Activated CD8-positive, alpha-beta memory T cell treated with anti-CD3 and anti-CD28 coated beads for 4 hours (primary cell): ENCODE results near the gene KLK3.
"Not testable (repeated sequence)": the region's sequence is repeated elsewhere in the genome, so short reads cannot be mapped to it uniquely, and the experiment has no call there.

Experiments
- DNase-seq, 2 donors: peaks; one replicate each; pipeline ENCODE4 v3.0.0-alpha.2; 2020; ENCODE audit warnings: low read depth in 2 of 2

KLK3 gene

DNA sequence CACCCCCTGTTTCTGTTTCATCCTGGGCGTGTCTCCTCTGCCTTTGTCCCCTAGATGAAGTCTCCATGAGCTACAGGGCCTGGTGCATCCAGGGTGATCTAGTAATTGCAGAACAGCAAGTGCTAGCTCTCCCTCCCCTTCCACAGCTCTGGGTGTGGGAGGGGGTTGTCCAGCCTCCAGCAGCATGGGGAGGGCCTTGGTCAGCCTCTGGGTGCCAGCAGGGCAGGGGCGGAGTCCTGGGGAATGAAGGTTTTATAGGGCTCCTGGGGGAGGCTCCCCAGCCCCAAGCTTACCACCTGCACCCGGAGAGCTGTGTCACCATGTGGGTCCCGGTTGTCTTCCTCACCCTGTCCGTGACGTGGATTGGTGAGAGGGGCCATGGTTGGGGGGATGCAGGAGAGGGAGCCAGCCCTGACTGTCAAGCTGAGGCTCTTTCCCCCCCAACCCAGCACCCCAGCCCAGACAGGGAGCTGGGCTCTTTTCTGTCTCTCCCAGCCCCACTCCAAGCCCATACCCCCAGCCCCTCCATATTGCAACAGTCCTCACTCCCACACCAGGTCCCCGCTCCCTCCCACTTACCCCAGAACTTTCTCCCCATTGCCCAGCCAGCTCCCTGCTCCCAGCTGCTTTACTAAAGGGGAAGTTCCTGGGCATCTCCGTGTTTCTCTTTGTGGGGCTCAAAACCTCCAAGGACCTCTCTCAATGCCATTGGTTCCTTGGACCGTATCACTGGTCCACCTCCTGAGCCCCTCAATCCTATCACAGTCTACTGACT lies at the start of gene KLK3:
Gene KLK3, plus strand, starts transcription at position 280 of the 775 bp plus-strand sequence. Its CDS starts 41 bp downstream, at position 321.
- DNase-seq: no peak

DNA sequence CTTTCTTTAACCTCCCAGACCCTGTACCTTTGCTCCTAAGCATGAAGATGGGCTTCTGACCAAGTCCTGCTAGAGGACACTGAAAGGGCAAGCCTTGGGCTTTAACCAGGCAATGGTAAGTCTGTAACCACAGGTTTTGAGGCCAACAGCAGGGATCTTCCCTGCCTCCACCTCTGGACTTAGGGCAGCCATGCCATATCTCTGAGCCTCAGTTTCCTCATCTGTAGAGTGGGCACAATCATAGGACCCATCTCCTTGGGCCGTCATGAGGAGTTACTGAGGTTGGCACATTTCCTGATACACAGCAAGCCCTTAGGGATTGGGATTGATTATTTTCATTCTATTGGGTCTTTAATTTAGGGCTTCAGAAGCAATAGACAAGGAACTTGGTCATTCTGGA lies 45.9 kb upstream of the KLK3 start:
- DNase-seq: no peak

DNA sequence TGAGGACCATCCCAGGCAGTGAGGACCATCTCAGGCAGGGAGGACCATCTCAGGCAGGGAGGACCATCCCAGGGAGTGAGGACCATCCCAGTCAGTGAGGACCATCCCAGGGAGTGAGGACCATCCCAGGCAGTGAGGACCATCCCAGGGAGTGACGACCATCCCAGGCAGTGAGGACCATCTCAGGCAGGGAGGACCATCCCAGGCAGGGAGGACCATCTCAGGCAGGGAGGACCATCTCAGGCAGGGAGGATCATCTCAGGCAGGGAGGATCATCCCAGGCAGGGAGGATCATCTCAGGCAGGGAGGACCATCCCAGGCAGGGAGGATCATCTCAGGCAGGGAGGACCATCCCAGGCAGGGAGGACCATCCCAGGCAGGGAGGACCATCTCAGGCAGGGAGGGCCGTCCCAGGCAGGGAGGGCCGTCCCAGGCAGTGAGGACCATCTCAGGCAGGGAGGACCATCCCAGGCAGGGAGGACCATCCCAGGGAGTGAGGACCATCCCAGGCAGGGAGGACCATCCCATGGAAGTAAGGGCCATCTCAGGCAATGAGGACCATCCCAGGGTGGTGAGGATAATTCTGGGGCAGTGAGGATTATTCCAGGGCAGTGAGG lies 43.0 kb upstream of the KLK3 start:
- not testable (repeated sequence) for DNase-seq

DNA sequence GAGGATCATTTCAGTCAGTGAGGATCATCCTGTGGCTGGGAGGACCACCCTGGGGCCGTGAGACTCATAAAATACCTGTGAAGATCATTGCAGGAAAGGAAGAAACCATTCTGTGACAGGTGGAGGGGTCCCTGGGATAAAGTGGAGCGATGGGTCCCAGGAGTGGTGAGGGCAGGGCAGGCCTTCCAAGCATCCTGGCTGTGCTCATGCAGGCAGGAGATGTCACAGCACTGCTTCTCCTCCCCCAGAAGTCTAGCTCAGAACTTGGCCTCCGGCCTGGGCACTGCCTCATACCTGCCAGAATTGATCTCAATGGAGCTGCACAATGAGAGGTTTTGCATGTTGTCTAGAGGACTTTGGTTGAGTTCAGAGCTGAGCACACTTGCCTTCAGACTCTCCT lies 42.2 kb upstream of the KLK3 start:
- no peak for DNase-seq

DNA sequence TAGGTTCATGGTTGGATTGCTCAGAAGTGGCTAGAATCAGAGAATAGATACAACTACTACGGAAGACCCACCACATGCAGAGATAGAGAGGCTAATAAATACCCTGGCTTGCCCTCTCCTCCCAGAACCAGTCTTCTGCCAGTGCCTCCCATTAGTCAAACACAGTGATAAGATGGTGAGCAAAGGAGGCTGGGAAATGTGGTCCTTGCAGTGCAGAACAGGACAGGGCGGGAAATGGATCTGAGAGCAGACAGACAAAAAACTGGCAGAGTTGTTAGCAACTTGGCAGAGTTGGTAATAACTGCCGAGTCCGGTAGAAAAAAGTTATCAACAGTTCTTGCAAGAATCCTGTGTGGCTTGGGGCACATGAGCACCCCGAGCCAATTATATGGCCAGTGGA lies 39.8 kb upstream of the KLK3 start:
- no peak for DNase-seq

DNA sequence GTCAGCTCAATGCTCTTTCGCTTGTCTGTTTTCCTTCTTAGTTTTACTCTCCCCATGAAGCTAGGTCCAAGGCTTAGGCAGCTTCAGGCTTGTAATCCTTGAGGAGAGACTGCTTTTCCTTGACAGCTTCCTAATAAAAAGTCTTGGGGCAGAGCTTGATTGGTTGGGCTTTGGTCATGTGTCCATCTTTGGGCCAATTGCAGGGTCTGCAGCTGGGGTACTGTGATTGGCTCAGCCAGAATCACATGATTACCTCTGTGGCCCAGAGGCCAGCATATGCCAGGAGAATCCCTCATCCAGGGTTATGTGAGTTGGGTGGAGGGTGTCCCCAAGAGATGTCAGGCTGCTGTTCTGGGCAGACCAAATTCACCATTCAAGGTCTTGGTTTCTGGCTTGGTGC lies 39.3 kb upstream of the KLK3 start:
- no peak for DNase-seq

DNA sequence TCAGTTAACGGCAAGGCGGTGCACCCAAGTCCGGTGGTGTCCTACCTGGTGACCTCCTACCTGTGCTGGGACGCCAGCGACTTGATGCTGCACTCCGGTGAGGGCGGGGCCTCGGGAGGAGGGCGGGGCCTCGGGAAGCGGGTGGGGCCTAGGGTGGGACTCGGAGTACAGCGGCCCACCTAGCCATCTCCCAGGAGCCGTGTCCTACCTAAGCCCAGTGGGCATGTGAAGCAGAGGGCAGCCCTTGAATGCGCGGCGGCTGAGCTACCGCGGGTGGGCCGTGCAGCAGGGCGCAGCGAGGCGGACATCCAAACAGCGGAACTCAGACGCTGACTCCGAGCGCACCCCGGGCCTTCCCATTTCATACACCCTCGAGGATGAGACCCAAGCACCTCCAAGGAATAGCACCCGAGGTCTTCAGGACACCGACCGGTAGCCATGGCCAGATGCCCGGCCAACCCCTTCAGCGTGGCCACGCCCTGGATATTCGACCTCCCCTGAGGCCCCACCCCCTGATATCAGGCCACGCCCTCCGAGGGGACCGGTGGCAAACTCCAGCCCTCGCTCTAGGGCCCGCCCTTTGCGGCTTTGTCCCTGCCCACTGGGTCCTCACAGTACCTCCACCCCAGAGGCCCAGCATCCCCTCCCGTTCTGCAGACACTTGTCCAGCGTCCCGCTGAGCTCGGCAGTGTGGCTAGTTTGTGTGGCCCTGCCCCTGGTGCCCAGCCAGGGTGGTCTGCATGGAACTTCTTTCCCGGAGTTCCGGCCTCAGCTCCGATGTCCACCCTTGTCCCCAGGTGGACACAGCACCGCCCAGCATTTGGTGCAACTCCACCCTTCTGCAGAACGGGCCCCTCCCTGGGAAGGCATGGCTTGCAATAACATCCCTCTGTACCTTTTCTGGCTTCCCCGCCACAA lies 36.5 kb upstream of the KLK3 start:
- DNase-seq: no peak

DNA sequence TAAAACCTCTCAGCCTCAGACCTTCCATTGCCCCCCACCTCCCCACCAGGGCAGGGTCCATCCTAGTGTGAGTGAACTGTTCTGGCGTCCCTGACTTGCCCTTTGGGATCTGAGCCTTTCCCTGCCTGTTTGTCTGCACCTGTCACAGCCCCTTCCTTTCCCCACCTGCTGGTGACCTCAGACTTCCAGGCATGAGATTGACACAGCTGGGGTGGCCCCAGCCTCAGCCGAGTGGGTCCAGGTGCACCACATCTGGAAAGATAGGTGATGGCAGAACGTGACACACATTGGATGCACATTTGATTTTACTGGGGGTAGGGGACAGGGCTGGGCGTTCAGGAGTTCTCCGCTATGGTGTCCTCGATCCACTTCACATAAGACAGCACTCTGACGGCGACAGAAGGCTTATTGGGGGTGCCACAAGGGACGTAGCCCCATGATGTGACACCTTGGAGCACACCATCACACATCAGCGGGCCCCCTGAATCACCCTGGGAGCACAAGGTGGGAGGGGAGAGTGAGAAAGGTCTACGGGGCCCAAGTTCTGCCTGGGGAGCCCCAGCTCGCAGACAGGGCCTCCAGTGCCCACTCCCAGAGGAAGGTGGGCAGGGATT lies 35.7 kb upstream of the KLK3 start:
- DNase-seq: no peak

DNA sequence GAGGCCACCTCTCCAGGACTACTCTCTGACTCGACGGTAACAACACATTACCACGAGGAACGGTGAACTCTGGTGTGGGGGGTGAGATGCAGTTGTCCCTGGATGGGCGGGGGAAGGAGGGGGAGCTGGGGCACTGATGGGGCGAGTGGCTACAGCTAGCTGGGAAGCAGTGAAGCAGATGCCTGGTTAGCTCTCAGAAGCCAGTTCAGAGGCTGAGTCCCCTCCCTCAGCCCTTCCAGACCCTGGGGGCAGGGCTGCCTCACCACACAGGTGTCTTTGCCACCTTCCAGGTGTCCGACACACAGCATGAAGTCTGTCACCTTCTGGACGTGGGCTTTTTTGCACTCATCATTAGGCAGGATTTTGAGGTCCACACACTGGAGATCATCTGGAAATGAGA lies 35.1 kb upstream of the KLK3 start:
- no peak for DNase-seq

DNA sequence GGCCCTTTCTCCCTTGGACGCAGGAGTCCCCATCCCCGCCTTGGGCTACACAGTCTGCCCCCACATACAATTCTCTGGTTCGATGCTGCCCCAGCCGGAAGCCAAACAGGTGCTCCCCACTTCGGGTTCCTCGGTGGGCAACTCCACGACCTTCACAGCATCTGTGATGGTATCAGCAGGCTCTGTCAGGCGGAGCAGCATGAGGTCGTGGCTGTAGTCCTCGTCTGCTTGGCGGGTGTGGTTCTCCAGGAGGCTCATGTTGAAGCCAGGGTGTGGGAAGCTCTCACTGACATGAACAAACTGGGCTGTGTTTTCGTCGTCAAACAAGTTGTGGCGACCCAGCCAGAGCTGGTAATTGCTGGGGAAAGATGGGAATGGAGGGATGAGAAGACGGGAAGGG lies 34.6 kb upstream of the KLK3 start:
- no peak for DNase-seq

DNA sequence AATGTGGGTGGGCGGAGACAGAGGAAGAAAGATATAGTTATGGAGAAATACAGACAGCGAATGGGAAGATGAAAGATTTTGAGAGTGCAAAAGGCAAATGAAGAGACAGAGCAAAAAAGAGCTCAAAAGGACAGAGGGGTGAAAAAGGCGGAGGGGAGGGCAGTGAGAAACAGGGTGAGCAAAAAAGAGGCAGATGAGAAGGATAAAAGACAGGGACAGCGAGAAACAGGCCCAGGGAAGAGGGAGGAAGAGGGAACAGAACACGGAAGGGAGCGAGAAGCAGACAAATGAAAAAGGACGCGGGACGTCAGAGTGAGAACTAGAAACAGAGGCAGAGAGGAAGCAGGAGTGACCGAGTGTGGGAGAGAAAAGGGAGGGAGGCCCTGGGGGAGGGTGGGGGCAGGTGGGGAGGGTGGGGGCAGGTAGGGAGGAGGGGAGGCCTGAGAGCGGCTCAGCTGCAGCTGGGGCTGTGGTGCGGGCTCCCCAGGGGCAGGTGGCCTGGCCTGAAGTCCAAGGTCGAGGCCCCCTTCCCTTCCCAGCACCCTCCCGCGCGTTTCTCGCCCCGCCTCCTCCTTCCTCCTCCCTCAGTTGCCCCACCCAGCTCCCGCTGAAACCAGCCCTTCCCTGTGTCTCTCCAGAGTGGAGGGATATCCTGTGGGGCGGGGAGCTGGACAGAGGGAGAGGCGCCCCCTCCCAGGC lies 34.0 kb upstream of the KLK3 start:
- DNase-seq: no peak

DNA sequence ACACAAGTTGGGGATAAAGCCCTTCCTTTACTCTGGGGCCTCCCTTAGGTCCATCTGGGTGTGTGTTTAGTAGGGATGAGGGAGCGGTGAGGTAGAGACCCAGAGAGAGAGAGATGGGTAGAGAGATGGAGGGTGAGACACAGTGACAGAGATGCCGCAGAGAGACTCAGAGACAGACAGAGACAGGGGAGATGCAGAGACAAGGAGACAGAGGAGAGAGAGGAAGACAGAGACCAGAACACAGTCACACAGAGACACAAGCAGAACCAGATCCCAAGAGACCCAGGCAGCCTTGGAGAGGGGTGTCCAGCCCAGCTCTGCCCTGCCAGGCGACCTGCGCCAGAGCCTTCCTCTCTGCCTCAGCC lies 33.5 kb upstream of the KLK3 start:
- no peak for DNase-seq

DNA sequence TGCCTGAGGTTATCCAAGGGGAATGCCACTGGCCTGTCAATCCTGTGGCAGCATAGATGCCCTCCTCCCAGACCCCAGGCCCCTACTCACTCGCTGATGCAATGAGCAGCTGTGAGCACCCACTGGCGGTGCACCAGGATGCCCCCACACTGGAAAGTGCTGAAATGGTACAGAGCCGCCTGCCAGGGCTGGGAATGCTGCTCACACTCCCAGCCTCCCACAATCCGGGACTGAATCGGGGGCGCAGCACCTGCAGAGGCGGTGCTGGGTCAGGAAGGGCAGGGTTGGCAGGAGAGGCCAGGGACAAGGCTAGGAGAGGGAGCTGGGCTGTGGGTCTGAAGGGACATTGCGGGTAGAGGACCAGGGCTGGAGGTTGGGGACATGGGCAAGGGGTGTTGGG lies 33.1 kb upstream of the KLK3 start:
- DNase-seq: no peak

DNA sequence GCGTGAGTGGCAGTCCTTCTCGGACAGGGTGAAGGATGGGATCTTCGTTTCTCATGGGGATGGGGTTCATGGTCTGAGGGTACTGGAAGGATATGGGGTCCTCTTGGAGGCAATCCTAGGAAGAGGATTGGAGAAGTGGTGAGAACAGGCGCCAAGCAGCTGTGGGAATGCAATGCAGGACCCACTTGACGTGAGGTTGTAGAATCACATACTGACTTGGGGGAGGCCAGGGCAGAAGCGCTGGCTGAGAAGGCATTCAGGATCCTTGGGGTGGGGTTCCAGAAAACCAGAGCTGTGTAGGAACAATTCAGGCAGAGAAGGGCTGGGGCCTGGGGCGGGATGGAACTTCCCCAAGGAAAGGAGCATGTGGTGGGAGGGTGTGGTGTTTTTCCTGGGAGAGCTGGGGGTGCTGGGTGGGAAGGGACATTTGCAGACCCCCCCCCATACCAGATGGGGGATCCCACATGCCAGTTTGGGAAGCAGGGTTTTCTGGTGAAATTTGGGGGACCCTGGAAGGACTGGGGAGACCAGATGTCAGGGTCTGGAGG lies 32.0 kb upstream of the KLK3 start:
- DNase-seq: no peak

DNA sequence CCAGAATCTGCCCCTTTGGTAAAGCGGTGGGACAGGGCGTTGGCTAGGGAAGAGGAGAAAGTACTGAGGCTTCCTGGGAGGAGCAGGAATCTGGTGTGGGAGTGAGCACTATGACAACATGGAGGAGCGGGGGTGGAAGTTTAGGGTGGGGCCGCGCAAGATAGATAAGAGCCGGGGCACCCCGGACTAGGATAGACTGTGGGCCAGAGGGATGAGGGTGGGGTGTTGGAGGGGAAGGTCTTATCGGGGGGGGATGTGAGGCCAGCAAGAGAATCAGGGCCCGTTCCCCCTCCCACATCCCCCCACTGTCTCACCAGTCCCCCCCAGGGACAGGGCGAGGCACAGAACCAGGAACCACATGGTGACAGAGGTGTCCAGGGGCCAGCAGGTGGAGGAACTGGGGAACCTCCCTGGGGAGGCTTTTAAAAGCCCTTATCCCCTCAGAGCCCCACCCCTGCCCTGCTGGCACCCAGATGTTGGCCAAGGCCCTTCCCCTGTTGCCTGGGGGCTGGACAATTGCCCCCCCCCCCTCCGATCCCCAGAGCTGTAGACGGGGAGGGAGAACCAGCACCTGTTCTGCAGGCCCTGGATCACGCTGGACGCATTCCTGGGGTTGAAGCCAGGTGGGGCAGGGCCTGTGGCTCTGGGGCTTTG lies 31.2 kb upstream of the KLK3 start, which contains the start of gene KLK1:
Gene KLK1, minus strand, starts transcription at position 399 of the 654 bp plus-strand sequence. Its CDS starts 39 bp downstream, at position 360.
- no peak for DNase-seq

DNA sequence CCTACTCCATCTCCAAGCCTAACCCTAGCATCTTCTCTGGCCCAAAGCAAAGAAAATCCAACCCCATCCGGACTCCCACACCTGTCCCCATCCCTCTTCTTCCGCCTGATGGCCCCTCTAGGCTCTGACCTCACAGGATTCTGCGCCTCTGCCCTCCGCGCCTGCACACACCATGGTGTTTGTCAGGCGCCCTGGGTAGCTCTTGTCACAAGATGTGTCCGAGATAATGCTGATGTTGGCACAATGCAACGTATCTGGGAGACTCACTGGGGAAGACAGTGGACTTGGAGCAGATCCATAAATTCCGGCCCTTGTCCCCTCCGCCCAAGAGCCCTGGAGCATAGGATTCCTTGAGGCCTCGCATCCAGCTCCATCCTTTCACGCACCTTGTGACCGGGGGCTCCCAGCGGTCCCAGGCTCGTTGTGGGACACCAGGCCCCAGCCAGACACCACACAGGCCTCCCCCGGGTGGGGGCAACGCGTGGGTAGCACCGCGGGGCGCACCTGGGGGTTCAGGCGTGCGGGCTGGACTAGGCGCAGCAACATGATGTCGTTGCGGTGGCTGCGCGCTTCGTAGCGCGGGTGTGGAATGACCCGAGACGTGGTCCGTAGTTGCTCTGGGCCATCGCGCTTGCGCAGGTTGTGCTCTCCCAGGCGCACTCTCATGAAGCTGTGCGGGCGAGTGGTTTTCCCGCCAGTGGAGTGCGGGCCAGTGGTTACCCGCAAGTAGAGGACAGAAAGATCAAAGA lies 28.0 kb upstream of the KLK3 start:
- DNase-seq: no peak

DNA sequence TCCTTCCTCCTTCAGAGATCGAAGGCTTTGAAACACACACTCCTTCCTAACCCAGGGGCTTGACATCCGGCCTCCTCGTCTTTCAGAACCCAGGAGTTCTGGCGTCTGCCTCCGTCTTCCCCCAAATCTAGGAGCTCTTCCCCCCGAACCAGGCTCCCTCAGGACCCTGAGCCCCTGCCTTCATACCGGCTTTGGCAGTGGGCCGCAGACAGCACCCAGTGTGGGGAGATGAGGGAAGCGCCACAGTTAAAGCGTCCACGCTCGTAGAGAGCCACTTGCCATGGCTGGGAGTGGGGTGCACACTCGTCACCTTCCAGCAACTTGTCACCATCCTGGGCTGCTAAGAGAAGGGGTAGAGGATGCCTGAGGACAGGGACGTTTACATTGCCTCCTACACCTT lies 27.2 kb upstream of the KLK3 start:
- DNase-seq: no peak

DNA sequence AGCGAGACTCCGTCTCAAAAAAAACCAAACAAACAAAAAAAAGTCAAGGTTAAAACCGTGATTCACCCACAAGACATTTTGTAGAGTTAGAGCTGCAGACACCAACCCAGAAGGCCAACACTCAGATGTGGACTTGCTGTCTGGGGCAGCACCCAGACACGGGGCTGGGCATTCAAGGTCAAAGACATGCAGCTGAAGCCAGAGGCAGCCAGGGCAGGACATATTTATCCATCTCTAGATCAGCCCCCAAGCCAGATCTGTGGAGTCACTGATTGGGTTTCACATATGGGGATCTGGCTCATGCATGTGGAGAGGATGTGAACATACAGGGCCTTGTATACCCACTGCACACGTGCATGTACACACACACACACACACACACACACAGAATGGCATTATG lies 24.9 kb upstream of the KLK3 start:
- no peak for DNase-seq

DNA sequence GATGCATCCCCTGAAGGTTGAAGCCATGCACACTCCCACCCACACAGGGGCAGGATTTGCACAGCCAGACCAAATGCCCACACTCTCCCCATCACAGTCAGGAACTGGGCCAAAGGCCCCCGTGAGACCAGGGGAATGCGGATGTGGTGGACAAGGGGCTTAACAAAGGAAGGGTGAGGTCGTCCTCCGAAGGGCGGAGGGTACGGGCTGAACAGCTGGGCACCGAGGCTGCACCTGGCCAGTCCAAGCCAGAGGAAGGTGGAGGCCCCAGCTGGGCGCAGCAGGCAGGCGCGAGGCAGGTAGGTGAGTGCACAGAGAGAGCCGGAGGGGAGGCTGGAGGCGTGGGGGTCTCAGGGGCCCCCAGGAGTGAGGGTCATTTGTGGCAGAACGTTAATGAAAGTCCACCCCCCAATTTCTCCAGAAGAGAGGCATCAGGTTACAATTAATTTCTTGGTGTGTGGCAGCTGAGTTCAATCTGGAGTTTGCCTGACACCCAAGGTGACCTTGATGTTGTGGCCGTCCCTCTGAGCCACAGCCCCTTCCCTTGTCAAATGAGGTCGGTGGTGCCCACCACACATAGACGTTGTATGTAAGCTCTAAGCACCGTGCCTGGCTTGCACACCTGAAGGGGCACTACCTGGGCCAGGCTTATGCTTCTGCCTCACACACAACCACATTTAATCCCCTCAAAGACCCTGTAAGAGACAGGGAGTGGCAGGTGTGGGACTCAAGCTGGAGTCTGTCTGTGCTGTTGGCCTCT lies 24.3 kb upstream of the KLK3 start:
- DNase-seq: no peak
